ENCODE data around the gene INSC.

The INSC gene

DNA sequence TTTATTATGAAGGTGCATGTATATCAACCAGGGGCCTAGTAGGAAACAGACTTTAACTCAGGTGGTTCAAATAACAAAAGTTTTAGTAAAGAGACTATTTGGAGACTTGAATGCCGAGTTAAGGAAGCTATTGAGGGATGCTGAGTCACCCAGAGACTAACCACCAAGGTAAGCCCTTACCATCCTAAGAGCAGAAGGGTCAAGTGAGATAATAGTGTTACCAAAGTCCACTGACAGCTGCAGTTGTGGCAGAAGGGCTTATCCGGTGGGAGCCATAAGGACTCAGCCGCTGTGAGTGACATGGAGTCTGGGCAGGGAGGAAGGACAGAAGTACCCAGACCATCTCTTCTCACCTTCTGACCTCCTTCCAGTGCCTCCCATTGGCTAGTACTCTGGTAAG lies 134.0 kb downstream of the INSC start:
- TF ChIP-seq, protein P1, sequence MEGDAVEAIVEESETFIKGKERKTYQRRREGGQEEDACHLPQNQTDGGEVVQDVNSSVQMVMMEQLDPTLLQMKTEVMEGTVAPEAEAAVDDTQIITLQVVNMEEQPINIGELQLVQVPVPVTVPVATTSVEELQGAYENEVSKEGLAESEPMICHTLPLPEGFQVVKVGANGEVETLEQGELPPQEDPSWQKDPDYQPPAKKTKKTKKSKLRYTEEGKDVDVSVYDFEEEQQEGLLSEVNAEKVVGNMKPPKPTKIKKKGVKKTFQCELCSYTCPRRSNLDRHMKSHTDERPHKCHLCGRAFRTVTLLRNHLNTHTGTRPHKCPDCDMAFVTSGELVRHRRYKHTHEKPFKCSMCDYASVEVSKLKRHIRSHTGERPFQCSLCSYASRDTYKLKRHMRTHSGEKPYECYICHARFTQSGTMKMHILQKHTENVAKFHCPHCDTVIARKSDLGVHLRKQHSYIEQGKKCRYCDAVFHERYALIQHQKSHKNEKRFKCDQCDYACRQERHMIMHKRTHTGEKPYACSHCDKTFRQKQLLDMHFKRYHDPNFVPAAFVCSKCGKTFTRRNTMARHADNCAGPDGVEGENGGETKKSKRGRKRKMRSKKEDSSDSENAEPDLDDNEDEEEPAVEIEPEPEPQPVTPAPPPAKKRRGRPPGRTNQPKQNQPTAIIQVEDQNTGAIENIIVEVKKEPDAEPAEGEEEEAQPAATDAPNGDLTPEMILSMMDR (IDR thresholded peaks at IDR 0.05): no peak

DNA sequence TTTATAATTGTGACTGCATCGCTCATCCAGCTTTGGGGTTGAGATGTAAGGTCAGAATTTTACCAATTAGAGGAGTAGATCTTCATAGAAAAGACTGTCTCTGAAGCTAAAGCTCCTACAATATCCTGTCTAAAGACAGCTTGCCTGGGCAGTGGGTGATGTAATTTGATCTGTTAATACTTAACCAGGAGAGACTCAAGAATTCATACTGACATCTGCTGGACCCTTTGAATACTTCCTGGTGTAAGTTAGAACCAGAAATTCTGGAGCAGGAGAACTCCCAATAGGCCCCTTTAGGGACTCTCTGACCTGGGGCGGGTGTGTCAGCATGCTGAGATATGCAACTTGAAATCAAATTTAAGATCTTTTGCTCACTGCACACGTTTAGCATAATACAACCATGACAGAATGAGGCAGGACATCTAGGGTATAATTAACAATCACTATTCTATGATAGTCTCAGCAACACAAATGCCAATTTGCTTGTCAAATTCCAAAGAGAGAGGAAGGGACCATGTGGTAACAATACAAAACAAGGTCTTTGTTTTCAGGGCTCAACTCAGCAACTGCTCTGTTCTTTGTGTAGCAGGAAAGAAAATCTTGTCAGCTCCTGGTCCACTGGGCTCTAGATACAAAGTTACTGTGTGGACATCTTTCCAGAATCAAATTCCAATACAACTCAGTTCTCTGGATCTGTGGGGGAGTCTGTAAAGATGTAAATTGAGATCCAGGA lies 143.9 kb downstream of the INSC start:
- TF ChIP-seq, protein P1 (IDR thresholded peaks at IDR 0.05): peak; percentile 55

DNA sequence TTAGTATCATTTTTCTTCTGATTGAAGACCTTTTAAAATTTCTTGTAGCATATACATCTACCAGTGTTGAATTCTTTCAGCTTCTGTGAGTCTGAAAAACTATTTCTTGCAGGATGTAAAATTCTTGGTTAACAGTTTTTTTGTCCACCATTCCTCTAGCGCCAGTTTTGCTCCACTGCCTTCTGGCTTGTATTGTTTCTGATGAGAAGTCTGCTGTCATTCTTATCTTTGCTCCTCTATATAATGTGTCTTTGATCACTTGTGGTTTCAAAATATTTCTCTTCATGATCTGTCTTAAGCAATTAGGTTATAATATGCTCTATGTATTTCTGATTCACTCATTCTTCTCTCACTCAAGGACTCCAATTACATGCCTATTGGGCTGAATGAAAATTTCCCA lies 152.3 kb downstream of the INSC start:
- TF ChIP-seq, protein P1 (IDR thresholded peaks at IDR 0.05): no peak

DNA sequence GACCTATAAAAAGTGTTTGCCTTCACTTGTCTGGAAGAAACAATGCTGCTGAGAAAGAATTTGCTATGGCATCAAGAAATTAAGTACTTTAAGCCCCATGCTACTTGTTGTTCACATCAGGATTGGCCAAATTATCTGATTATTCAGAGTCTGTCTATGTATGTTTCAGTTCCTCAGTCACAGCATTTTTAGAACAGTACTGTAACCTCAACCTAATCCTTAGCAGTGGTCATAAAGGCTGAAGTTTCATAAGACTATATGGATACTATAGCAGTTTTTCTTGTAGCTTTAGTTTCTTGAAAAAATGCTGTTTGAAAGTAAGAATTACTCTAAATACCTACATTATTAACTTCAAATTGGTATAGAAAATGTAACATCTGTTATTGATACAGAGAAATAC lies 153.9 kb downstream of the INSC start:
- TF ChIP-seq, protein P1 (IDR thresholded peaks at IDR 0.05): no peak

DNA sequence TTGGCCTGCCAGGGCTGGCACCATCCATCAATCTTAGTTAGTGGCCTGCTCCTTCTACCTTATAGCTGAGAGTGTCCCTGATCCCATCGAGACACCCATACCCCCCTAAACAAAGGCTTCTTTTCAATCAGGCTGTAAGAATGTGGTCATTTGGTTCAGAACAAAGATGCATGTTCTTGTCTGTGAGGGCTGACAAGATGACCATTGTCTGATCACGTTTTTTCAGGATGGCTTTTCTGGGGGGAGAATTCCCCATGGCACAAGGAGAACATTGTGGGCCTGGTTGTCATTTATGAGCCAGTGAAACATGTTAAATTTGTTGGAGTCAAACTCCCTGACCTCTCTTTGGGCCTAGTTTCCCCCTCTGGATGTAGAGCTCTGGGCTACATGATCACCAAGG lies 160.4 kb downstream of the INSC start:
- TF ChIP-seq, protein P1 (IDR thresholded peaks at IDR 0.05): no peak

DNA sequence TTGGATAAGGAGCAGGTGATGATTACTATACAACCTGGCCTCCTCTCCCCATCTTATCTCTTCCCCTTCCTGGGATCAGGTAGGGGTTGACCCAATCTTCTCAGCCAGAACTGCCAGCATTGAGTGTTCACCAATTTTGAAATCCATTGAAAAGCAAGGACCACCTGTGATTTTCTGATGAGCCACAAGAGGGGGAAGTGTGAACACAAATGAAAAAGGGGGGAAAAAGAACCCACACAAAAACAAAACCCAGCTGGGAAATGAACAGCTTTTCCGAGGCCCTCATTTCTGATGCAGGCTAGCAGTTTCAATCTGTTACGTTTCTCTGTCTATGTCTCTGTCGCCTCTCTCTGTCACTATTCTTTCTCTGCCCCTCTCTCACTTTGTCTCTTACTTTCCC lies 161.9 kb downstream of the INSC start:
- TF ChIP-seq, protein P1 (IDR thresholded peaks at IDR 0.05): peak; percentile 33; the same call in 1 of the 2 replicates

DNA sequence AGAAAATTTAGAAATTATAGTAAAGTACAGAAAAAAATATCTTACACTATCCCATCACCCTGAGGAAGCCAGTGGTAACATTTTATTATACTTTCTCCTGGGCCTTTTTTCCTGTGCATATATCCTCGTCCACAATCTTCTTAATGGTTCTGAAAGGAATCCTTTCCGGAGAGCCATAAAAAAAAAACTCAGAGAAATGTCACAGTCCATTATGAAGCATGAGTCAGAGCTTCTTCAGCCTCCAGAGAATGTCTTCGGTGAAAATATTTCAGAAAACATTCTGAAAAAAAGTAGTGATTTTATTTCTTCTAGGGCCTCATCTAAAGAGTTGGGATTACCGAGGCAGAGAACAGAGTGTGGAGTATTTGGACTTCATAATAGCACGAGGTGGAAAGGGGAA lies 163.4 kb downstream of the INSC start:
- TF ChIP-seq, protein P1 (IDR thresholded peaks at IDR 0.05): no peak

DNA sequence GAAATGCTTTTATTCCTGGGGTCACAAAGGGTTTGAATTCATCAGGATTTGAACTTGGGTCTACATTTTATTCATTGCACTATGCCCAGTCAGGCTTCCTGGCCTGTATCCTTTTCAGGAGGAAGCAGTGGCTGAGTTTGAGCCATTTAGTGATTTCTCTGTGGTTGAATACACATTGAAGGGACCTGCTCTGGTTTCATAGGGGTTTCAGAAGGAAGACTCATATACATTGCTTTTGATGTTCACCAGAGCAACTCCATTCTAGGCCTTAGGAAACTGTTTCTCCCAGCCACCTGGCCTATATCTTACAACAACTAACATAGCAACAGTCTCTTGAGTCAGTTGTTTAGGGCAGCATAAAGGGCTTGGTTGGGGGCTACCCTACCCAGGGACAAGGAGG lies 165.7 kb downstream of the INSC start:
- TF ChIP-seq, protein P1 (IDR thresholded peaks at IDR 0.05): no peak
